HG02885 (cell line): ENCODE results near the gene SPRY1.
A peak's percentile ranks its signal among the peaks of the same experiment; 100 is the strongest.

ENCODE experiments used
- ATAC-seq: cut with Tn5 transposase; IDR thresholded peaks from one replicate; pipeline ENCODE4 v1.9.1; 2021; ENCODE audit warnings: mild to moderate bottlenecking; ENCODE audit not compliant: unreplicated experiment, poor library complexity

The SPRY1 gene

GRCh38 chr4:123378794-123379193 is 17.8 kb upstream of the SPRY1 start:
- no peak for ATAC-seq

DNA sequence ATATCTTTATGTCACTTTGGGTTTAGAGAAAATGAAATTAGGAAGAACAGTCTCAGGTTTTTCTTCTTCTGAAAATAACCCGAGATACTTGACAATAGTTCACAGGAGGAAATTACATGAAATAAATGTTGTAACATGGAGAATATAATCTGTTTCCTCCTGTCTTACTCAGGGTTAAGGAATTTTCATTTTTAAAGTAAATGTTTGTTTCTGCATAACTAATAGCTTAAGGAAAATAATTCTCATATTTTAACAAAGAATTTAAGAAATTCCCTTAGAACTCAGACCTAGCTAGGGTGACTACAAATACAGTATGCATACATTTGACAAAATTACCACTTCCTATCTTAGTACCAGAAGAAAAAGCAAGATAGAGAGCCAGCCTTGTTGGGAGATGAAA is 17.2 kb upstream of the SPRY1 start:
- ATAC-seq: no peak

DNA sequence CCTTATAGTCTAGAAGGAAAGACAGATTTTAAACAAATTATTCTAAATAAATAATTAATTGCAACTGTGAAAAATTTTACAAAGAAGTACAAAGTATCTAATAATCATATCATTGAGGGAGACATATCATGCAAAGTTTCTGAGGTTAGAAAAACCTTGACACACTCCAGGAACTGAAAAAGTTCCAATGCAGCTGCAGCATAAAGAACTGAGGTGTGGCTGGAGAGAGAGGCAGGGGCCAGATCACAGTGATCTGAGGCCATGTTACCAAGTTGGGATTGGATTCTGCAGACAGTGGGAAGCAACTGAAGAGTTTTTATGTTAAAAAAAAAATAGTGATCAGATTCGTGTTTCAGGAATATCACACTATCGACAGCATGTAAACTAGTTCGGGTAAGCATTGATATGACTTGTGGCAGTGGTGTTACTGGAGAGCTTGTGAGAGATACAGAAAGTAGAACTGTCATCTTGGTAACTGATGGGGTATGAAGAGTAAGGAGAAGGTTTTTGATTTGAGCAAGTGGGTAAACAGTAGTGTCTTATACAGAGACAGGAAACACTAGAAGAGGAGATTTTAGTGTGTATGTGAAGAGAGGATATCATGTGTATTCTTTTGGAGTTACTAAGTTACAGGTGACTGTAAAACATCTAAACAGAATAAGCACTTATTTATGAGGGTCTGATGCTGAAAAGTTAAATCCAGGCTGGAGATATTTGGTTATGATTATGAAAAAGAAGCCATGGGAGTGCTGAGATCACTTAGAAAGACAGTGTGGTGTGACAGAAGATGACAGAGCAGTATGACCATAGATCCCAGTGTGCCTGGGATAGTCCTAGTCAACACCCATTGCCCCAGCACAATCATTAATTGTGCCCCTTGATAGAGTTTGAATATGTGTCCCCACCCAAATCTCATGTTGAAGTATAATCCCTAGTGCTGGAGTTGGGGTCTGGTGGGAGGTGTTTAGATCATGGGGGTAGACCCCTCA is 15.6 kb upstream of the SPRY1 start:
- ATAC-seq: peak; percentile 88

DNA sequence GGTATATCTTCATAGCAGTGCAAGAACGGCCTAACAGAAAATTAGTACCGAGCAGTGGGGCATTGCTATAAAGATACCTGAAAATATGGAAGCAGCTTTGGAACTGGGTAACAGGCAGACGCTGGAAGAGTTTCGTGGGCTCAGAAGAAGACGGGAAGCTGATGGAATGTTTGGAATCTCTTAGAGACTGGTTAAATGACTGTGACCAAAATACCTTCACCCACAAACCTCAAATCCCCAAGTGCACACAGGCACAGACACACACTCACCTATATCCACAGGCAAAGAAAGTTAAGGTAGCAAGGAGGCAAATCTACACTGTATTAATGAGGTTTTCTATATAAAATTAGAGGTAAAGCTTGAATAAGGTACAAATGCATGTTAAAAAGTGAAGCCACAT is 14.6 kb upstream of the SPRY1 start:
- ATAC-seq: no peak

DNA sequence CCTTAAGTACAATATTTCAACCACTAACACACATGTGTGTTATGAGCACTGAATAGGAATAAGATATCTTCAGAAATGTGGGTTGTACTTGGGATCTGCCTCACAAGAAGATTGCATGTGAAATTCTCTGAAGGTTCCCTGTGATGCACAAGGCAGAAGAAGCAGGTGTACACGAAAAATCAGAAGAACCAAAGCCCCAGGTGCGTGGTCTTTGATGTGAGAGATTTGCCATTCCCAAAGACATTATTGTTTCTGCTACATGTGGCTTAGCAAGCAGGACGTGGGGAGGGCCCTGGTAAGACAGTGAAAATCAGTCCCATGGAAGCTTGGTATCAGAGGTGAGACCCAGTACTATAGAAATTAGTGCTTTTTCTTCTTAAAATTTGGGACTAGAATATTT is 13.0 kb upstream of the SPRY1 start:
- no peak for ATAC-seq

DNA sequence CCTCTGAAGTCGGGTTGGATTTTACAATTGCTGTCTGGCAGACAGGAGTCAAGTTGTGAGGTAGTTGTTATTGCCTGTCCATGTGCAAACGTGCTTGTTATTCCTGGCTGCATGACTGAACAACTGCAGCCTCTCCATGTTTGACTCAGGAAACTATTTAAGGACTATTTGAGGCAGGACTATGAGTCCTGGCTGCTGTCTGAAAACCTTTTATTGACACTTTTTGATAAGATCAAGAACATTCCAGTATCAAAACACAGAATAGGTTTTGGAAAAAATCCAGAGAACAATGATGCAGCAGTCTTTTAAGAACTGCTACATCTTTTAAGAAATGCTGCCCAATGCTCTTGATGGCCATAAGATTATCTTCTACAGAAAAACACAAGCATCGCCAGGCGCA is 10.0 kb upstream of the SPRY1 start:
- no peak for ATAC-seq

DNA sequence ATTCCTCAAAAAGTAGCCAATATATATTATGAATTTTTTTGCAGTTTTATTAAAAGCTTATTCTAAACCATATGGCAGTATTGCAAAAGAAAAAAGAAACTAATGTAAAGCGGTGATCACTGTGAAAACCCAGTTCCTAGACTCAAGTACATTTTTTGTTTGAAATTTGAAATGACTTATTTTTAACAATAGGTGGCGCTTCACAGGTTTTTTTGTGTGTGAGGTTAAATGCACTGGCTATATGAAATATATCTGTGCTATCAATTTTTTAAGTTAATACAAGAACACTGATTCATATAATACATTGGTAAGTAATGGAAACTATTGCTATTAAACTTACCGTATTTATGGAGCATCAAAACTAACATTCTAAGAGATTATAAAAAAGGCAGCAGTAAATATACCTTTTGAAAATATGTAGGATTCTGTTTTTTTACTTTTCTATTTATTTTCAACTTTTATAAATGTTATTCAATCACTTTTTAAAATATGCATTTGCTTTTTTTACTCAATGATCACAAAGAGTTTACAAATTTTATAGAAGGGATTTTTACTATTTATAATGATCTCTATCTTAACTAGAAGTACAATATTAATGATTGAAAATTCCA is 5.6 kb upstream of the SPRY1 start:
- ATAC-seq: peak; percentile 50

DNA sequence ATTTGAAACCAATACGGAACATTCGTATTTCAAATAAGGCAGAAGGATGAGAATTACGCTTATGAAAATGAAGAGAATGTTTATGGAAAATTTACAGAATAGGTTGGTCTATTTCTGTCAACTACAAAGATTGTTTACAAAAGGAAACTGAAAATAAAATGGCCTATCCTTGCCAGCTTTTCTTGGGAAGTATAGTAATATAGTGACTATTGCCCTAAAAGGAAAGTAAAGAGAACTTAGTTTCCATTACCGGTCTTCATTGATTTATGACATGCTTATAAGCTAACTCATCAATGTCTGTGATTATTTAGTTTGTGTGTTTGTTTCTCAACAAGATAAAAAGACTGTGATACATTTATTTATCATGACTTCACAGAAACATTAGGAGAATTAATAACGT is 2.9 kb upstream of the SPRY1 start:
- no peak for ATAC-seq

DNA sequence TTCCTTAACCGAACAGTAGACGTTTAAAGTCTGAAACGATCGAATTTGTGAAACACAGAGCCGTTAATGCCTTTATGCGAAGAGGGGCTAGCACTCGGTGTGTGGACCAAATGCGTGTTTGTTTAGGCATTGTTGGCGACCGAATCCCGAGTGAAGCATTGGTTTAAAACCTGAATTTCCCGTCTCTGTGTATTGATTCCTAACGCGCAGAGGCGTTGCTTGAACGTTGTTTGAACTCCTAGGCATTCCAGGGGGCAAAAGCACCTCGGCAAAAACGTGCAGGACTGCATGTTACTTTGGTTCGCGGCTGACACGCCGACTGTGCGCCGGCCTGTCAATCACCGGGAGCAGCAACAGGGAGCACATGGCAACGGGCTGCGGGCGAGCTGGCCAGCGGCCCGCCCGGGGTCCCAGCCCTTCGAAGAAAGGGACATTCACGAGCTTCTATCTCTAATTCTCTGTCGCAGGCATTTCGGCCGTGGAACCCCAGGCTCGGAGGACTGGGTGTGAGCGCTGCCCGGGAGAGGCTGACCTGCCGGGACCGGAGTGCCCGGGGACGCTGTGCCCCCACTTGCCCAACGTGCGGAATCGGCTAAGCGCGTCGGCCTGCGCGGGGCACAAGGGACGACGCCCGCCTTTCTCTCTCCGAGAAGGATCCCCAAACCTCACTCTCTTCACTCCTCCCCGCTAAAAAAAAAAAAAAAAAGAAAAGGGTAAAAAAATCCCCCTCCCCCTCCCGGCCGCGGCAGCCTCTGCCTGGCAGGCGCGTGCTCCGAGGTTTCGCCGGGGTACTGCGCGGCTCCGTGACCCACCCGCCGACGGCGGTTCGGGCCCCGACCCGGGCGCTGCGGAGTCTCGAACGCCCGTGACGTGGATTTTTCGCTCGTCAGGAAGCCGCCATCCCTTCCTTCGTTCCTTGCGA is 810 bp downstream of the SPRY1 start:
- peak; percentile 18 for ATAC-seq

GRCh38 chr4:123398066-123398852 is 1.7 kb downstream of the SPRY1 start:
- ATAC-seq: peak; percentile 75

GRCh38 chr4:123398853-123399626 is 2.4 kb downstream of the SPRY1 start:
- peak; percentile 30 for ATAC-seq

DNA sequence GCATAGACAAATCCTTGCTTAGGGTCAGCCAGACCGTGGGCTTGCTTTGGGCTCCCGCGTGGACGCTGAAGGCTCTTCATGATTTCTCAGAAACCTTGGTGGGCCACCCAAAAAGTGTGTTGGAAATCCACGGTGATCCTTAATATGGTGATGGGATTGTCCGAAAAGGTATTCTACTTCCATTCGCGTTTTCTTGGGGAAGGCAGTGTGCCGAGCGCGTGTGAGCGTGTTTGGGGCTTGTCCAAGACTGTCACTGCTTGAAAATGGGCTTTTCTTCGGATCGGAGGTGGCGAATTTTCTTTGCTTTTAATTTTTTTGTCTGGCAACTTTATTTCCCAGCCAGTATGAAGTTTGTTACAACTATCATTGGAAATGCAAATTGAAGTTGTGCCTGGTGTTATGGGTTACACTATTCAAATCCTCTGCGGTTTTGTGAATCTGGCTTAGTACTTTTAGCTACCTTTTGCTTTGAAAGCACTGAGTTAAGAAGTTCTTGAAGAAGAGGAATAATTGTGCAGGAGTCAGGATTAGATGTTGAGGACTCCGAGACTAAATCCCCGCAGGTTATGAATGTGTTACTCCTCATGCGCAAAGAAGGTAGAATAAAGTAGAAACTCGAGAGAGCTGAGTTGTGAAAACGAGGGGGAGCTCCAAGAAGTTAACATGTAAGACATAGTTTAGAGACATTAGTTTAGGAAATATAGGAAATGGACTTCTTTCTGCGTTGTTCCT is 3.2 kb downstream of the SPRY1 start:
- ATAC-seq: no peak

- ATAC-seq: no peak
These were observed 4.9 kb downstream of the SPRY1 start for GRCh38 chr4:123401271-123402120.

- ATAC-seq: no peak
These were observed 5.5 kb downstream of the SPRY1 start for GRCh38 chr4:123402121-123402465.

DNA sequence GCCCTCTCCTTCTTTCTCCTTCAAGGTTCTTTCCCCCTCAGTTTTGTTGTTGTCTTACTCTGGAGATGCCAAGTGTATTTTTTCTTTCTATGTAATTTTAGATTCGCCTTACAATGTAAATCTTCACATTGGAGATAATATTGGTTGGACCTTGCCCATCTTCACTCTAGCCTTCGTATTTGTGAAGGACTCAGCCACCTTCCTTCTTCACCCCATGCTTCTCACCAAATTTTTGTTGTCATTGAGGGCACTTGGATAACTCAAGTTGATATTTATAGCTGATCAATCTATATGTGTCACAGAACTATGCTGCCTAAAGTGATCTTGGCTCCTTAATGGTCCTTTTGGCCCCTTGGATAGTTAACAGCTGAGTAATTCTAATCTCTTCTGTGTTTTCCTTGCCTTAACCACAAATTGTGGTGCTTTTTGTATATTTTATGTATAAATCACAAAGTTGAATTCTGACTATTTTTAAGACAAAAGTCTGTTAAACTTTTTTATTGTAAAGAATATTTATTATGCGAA is 6.5 kb downstream of the SPRY1 start:
- ATAC-seq: no peak

- no peak for ATAC-seq
These were observed 7.9 kb downstream of the SPRY1 start for GRCh38 chr4:123404533-123404932.

GRCh38 chr4:123405267-123405865 is 8.8 kb downstream of the SPRY1 start:
- no peak for ATAC-seq
